Gastroesophageal sphincter (tissue), 3 donors: ENCODE data around the gene SLC39A1.

ENCODE experiments used
- EP300 ChIP-seq: sonication (generic); formaldehyde crosslinking; IDR thresholded peaks from one replicate; pipeline ENCODE4 v1.6.1; 2017; ENCODE audit warnings: antibody characterized with exemption, mild to moderate bottlenecking
- POLR2A ChIP-seq, 2 donors: fragments of 450-650 bp; IDR thresholded peaks; one replicate each; pipeline ENCODE4 v1.6.1; 2017; ENCODE audit warnings: antibody characterized with exemption in 2 of 2, mild to moderate bottlenecking in 2 of 2, moderate library complexity in 1 of 2
- TF ChIP-seq, protein P1 (sequence below), 4 experiments: fragments of 200-600 bp in 2 of 4; fragments of 450-650 bp in 2 of 4; sonication (generic) in 1 of 4; IDR thresholded peaks; one replicate each; pipeline ENCODE4 v1.5.1; 2017 to 2019; ENCODE audit warnings: antibody characterized with exemption in 4 of 4, mild to moderate bottlenecking in 2 of 4, moderate library complexity in 2 of 4

- TF ChIP-seq POLR2A (IDR thresholded peaks at IDR 0.05) = no peak
- TF ChIP-seq EP300 = no peak
- TF ChIP-seq, protein P1, sequence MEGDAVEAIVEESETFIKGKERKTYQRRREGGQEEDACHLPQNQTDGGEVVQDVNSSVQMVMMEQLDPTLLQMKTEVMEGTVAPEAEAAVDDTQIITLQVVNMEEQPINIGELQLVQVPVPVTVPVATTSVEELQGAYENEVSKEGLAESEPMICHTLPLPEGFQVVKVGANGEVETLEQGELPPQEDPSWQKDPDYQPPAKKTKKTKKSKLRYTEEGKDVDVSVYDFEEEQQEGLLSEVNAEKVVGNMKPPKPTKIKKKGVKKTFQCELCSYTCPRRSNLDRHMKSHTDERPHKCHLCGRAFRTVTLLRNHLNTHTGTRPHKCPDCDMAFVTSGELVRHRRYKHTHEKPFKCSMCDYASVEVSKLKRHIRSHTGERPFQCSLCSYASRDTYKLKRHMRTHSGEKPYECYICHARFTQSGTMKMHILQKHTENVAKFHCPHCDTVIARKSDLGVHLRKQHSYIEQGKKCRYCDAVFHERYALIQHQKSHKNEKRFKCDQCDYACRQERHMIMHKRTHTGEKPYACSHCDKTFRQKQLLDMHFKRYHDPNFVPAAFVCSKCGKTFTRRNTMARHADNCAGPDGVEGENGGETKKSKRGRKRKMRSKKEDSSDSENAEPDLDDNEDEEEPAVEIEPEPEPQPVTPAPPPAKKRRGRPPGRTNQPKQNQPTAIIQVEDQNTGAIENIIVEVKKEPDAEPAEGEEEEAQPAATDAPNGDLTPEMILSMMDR (IDR thresholded peaks at IDR 0.05) = no peak
These were observed 31.9 kb upstream of the SLC39A1 start for GRCh38 chr1:153995202-153995601.
